ENCODE measurements around the gene TINCR.

Gene TINCR

DNA sequence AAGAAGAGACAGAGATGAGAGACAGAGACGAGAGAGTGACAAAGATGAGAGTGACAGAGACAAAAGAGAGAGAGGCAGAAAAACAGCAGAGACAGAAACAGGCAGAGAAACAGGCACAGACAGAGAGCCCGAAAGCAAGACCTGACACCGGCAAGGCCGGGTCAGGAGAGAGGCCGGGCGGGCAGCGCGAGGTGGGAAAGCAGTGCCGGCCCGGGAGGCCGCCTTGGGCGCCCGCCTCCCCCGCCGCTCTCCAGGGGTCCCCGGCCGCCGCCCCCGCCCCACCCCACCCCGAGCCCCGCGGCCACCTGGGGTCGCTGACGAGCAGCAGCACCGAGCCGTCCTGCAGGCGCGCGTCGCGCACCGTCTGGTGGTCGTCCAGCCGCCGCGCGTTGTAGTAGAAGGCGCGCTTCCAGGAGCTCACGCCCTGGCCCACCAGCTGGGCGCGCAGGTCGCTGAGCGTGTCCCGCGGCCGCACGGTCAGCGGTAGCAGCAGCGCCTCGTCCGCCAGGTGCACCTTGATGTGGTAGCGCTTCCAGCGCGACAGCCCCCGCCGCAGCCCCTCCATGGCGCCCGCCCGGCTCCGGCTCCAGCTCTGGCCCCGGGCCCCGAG is at the start of gene TINCR:
TINCR (minus strand) TSS at position 594 of the 610 bp plus-strand sequence.
- in situ Hi-C loops (cut with HindIII; ENCODE audit: low sequenced_read_pairs): no loop called here

DNA sequence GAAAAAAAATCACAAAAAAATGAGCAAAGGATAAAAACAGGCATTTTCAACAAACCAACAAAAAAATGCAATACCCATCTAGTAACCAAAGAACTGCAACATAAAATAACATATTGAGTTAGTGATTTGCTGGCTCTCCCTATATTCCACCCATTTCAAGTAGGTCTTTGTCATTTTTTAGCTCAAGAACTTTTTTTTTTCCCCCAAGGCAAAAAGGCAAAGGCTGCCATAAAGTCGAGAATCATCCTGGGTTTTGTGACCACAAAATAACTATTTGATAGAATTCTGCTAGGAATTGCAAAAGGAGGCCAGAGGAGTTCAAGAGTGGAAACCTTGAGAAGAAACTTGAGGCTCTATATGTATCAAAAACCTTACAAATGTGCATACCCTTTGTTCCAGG is 49.3 kb upstream of the TINCR start:
- in situ Hi-C loops (cut with HindIII; ENCODE audit: low sequenced_read_pairs): no loop called here

DNA sequence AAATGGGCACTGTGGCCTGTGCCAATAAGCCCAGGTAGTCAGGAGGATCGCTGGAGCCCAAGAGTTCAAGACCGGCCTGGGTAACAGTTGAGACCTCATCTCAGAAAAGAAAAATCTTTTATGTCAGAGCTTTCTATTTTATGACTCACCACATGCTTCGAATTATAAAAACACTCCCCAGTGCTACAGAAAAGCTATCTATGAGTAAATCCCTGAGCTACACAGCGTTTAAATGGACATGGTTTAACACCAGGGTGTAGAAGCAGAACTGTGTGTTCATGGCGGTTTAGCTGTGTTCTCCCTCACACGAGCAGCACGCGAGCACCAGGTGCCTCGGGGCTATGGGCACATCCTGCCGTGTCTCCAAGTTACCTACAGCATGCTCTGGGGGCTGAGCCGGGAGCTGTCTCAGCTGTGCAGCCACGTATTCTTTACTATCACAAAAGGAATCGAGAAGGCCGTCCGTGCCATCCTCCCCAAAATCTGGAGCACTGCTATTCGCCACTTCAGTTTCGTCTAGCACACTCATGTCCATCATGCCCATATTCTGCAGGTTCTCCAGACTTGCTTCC is 48.1 kb upstream of the TINCR start:
- in situ Hi-C loops (cut with HindIII; ENCODE audit: low sequenced_read_pairs): no loop called here

DNA sequence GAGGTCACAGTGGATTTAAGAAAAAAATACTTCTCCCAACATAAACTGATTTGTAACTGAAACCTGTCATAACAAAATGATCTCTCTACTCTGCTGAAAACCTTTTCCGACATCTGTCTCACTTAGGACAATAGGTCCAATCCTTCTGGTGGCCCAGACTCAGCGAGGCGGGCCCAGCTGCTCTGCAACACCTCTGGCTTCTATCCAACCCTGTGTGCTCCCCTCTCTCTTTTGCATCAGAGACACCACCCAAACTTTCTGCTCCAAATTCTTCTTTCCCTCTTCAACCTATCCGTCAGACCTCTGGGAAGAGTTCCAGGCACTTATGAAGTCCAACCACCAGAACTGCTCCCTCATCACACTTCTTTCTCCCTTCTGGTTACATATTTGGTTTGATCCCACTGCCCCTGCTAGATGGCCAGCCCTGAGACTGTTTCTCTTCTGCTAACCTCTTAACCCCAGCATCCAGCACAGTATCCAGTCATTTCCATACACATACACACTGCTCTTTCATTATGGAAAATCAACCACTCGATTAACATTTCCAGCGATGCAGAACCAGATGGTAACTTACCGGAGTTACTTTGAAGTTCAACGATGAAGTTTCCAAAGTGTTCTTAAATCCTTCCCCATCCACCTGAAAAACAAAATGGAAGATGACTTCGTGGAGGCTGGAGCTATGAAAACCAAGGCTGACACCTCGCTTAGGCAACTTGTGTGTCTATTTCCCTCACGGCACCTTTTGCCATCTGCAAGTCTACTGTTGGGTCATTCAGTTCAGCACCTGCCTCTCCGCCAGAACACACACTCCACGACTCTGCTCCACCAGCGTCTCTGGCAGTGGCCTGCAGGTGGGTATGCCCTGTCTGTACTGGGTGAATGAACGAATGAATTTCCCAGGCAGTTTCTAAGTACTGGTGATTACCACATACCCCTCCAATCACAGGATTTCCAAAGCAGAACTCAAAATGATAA is 45.4 kb upstream of the TINCR start:
- in situ Hi-C loops (cut with HindIII; ENCODE audit: low sequenced_read_pairs): no loop called here

DNA sequence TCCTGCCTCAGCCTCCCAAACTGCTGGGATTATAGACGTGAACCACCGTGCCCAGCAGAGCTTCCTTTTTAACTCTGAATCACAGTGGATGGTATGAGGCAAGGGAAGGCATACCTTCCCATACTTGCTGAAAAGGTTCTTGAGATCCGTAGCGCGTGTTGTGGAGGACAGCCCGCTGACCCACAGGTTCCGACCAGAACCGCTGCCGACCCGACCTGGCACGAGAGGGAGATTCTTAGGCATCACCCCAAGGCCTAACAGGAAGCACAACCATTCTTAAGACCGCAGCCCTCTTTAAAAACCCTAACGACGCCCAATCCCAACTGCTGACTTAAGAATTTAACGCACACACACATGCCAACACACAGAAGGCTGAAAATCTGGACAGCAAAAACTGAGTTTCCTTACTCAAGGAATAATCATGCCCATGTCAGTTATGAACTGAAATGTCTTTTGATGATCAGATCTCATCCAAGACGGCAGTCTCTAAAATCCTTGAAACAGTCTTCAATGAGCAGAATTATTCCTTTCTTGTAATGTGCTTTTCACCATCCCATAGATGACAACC is 42.2 kb upstream of the TINCR start:
- in situ Hi-C loops (cut with HindIII; ENCODE audit: low sequenced_read_pairs): loop anchor here (10.0 kb wide), 1 partner anchor 245 kb away; no protein-coding TSS in a partner anchor

DNA sequence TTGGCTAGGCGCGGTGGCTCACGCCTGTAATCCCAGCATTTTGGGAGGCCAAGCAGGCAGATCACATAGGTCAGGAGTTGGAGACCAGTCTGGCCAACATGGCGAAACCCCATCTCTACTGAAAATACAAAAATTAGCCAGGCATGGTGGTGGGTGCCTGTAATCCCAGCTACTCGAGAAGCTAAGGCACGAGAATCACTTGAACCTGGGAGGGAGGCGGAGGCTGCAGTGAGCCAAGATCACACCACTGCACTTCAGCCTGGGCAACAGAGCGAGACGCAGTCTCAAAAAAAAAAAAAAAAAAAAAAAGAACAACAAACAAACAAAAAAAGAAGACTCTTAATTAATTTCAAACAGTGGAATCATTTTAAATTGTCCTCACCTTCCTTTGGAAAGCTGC is 41.0 kb upstream of the TINCR start:
- in situ Hi-C loops (cut with HindIII; ENCODE audit: low sequenced_read_pairs): loop anchor here (10.0 kb wide), 1 partner anchor 244 kb away; no protein-coding TSS in a partner anchor

DNA sequence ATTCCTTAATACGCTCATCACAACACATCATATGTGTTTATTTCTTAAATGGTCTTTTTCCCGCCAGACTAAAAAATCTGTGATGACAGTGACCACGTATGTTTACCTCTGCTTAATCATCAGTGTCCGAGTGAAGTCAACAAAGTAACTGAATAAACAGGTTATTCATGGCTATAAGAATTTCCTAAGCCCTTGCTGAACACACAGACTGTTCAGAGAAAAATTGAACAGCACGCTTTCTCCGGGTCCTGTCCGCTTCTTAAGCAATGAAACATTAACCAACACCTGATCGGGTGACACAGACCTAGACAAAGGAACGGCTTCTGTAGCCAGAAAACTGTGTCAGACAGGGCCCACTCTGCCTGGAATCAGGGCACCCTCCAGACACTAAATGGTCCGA is 40.5 kb upstream of the TINCR start:
- in situ Hi-C loops (cut with HindIII; ENCODE audit: low sequenced_read_pairs): loop anchor here (10.0 kb wide), 1 partner anchor 243 kb away; no protein-coding TSS in a partner anchor

DNA sequence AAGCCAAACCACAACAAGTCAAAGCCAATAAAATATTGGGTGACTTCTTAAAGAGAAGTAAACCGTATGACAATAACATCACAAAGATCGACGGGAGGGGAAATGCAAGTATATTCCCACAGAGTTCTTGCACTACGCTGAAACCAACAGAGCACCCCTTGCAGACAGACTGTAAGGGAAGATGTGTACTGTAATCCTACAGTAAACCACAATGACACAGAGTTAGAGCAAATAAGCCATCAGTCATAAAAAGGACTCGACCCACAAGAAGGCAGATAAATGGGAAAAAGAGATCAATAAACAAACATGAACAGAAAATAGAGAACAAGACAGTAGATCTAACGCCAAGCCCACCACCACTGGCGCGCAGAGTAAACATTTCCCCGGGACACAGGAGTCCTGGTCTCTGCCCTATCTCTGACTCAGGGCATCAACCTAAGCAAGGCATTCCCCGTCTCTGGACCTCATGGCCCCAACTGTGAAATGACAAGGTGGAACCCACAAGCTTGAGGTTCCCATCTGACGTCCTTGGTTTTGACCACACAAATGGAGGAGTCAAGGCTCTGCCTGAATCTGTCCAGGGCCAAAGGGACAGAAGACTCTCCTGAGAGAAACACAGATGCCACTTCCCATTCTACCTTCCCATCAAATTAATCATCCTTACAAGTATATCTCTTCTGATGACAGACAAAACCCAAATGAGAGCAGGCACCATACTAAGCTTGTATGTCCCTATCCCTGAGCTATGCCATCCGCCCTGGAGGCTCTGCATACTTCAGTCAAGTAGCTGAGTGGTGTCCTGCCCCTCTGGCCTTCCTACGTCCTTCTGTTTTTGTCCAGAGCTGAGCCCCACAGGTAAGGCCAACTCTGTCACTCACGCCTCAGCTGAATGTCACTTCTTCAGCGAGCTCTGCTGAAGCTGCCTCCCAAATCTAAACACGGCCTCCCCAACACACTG is 39.8 kb upstream of the TINCR start:
- in situ Hi-C loops (cut with HindIII; ENCODE audit: low sequenced_read_pairs): loop anchor here (10.0 kb wide), 1 partner anchor 243 kb away; no protein-coding TSS in a partner anchor

DNA sequence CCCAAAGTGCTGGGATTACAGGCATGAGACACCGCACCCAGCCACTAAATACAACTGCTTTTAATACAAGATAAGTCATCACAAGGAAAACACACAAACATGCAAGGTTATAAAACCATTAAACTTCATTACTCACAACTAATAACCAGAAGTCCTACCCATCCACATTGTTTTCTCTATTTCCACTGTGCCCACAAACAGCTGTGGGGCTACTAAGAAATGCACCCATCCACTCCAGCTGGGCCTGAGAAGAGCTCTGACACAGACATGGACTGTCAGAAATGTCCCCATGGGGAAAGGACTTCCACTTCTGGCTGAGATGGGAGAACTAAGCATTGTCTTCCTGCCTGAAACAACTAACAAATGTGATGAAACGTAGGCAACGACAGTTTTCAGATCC is 37.6 kb upstream of the TINCR start:
- in situ Hi-C loops (cut with HindIII; ENCODE audit: low sequenced_read_pairs): loop anchor here (10.0 kb wide), 1 partner anchor 241 kb away; no protein-coding TSS in a partner anchor

DNA sequence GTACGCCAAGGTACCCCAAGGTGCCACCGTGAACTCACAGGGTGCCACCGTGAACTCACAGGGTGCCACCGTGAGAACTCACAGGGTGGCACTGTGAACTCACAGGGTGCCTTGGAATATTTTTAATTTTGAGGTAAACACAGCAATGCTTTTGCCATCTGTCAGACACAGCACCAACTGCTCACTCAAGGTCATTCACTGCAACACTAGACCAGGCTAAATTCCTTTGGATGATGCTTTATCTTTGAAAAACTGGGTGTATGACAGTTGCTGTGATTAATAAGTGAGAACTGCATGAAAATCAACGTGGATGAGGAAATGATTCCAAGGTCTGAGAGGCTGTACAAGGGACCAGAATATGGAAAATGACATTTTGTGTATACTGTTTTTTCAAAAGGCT is 35.9 kb upstream of the TINCR start:
- in situ Hi-C loops (cut with HindIII; ENCODE audit: low sequenced_read_pairs): loop anchor here (10.0 kb wide), 1 partner anchor 239 kb away; no protein-coding TSS in a partner anchor

DNA sequence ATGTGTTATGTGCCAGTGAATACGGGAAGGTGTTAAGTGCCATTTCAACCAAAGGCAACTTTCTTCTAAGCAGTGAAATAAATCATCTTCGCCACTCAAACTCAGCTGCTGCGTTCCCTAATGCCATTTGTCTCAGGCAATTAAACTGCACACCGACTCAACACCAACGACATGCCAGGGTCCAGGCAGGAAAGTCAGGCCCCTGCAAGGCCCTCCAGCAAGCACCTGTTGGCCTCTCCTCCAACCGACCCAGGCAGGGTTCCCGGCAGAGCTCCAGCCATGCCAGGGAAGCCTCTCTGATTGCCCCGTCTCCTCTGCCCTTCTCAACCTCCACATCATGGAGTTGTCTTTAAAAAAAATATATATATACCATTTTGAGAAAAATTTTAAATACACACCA is 33.0 kb upstream of the TINCR start:
- in situ Hi-C loops (cut with HindIII; ENCODE audit: low sequenced_read_pairs): loop anchor here (10.0 kb wide), 1 partner anchor 236 kb away; no protein-coding TSS in a partner anchor

DNA sequence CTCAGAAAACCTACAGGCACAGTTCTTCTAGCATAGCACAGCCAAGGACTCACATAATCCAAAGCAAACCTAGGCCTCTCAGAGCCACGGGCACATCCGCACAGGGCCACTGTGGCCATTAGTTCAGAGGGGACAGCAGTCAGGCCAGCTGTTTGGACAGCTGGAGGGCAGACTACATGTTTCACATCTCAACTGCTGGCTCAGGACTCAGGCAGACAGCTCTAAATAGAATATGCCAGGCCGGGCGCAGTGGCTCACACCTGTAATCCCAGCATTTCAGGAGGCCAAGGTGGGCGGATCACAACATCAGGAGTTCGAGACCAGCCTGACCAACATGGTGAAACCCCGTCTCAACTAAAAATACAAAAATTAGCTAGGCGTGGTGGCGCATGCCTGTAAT is 28.0 kb upstream of the TINCR start:
- in situ Hi-C loops (cut with HindIII; ENCODE audit: low sequenced_read_pairs): no loop called here

DNA sequence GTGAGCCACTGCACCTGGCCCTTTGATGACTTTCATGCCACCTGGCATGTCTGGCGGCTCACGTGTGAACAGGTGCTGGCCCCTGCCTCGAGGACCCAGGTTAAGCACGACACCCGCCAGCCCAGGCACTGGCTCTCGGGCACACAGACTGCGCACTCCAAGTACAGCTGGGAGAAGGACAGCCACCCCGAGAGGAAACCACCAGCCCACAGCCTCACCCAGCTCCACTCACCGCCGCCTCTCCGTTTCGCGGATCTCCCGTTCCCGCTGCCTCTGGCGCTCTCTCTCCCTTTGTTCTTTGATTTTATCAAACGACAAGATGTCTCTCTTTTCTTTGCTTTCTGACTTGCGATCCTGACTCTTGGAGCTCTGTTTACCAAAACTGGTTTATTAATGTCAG is 27.4 kb upstream of the TINCR start:
- in situ Hi-C loops (cut with HindIII; ENCODE audit: low sequenced_read_pairs): no loop called here

DNA sequence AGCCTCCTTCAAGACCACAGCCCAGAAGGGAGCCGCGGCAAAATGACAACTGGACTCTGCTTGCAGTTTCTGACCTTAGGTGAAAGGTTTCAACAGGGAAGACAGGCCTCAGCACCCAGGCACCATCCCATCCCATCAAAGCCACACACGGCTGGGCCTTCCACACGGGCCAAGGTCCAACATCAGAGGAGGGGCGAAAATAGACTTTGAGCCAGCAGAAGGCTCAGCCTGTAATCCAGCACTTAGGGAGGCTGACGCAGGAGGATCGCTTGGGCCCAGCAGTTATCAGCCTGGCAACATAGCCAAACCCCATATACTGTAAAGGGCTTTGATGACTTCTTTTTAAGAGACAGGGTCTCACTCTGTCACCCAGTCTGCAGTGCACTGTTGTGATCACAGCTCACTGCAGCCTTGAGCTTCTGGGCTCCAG is 26.8 kb upstream of the TINCR start:
- in situ Hi-C loops (cut with HindIII; ENCODE audit: low sequenced_read_pairs): no loop called here

DNA sequence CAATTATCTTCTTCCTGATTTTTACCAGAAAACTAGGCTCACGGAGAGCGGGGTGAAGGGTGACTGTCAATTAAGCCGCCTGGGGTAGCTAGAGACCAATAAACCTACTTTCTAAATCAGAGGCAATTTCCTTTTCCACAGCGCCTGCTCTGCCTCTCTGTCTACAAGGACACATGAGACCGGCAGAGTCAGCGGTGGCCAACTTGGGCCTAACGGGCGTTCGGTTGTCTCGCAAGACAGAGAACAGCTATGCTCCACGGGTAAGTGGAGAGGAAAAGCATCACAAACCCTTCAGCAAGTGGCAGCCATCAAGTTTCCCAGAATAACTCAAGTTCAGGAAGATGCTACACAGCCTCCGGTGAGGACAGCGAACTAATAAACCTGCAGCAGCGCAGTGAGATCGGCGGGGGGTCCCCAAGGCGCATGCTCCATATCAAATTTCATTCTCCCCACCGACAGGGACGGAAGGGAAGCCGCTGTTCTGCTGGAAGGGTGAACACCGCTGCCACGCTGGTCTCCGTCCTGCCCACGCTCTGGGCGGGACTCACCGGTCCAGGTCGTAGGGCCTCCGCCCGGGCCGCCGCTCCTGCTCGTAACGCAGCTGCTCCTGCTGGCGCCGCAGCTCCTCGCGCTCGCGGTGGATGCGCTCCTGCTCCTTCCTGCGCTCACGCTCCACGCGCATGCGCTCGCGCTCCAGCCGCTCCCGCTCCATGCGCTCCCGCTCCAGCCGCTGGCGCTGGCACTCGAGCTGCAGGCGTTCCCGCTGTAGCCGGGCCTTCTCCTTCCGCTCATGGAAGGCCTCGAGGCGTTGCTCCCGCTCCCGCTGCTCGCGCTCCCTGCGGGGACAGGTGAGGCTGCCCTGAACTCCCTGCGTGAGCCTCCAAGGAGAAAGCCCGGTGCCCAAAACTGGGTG is 25.8 kb upstream of the TINCR start:
- in situ Hi-C loops (cut with HindIII; ENCODE audit: low sequenced_read_pairs): no loop called here

DNA sequence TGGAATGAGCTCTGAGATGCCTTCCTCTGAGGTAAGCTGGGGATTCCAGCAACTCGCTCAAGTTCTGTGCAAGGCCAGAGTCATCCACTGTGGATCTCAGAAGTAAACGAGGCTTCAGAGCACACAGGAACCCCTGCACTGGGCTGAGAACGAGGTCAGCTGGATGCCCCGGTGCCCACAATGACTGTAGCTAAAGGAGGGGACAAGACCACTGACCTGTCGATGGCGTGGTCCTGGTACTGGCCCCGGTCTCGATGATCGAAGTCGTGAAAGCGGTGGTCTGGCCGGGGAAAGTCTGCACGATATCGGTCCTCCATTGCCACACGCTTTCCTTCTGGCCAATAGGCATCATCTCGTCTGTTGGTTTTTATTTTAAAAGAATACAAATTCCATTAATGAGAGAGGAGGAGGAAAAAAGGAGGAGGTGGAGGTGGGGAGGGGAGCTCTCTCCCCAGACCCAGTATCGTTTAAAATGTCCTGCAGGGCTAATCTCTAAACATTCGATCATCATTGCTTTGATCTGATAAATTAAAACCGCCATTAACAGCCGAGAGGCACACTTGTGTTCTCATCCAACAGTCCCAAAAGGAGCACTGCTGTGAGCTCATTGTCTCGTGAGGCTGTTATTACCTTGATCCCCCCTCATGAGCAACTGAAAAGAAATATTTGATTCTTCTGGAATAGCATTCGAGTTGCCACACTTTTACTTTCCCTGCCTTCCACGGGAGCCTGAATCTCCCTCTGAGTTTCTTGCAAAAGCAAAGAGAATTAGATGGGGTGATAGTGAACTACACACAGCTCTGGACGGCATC is 25.0 kb upstream of the TINCR start:
- in situ Hi-C loops (cut with HindIII; ENCODE audit: low sequenced_read_pairs): no loop called here

DNA sequence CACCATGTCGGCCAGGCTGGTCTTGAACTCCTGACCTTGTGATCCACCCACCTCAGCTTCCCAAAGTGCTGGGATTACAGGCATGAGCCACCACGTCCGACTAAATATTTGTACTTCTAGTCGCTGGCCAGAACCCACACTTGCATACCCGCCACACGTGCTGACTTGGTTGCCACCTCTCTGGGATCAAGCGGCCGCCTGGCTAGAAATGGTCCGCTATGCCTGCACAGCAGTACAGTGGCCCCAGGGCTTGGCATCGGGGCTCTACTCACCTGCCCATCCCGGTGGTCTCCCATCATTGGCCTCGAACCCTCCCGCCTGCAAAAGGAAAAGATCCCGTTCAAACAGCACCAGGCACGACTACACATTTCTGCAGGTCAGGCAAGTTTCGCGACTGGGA is 23.7 kb upstream of the TINCR start:
- in situ Hi-C loops (cut with HindIII; ENCODE audit: low sequenced_read_pairs): no loop called here

DNA sequence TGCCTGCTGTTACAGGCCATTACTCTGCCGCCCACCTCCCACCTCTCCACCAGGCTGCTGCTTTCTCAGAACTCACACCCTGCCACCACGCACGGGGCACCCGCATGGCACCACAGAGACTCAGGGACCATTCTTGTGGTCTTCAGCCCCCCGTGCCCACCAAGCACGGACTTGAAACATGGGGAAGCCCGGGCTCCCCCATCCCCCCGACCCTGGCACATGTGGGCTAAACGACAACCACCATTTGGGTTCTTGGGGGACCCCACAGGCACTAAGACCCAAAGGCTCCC is 23.1 kb upstream of the TINCR start:
- in situ Hi-C loops (cut with HindIII; ENCODE audit: low sequenced_read_pairs): no loop called here
